ENCODE measurements around the gene IL17RD. TPM values are rescaled to one million over a fixed set of nuclear protein-coding genes. Genes with fewer than 3 reads are reported as not detected.

IL17RD gene
- total and polyA plus RNA-seq, 5 donors: 0.59 to 2.8 (median 2.1) TPM

- Histone ChIP-seq H3K4me1 (ENCODE audit: control insufficient read depth, insufficient read depth, low read length) (no peaks in the 10 kb centered on the region), H3K9me3 (ENCODE audit: control insufficient read depth, low read length) (no peaks in the 10 kb centered on the region), H3K27ac (ENCODE audit: low read length) (no peak overlapping the region), H3K4me3 (ENCODE audit: low read length) (no peak overlapping the region), H3K27me3 (ENCODE audit: control insufficient read depth, insufficient read depth) (no peaks in the 10 kb centered on the region)
- WGBS: 93% methylated on average over 13 of the region's 13 CpGs
- no peak for ATAC-seq
- intact Hi-C loops (cut with DNase I): no loop called here
- no peak for DNase-seq
These were observed 19.3 kb downstream of the IL17RD start for GRCh38 chr3:57145852-57146251.

- 63% methylated on average over 3 of the region's 3 CpGs for WGBS
- intact Hi-C loops (cut with DNase I): no loop called here
- no peaks in the 10 kb centered on the region for H3K27me3 ChIP-seq (ENCODE audit: control insufficient read depth, insufficient read depth)
- ATAC-seq (peak; percentile 64 to 80), DNase-seq (no peak)
- H3K9me3 ChIP-seq (ENCODE audit: control insufficient read depth, low read length): no peaks in the 10 kb centered on the region
- no peak overlapping the region for H3K4me3 ChIP-seq (ENCODE audit: low read length)
- H3K27ac ChIP-seq (ENCODE audit: low read length): no peak overlapping the region
- no peaks in the 10 kb centered on the region for H3K4me1 ChIP-seq (ENCODE audit: control insufficient read depth, insufficient read depth, low read length)
These were observed 20.2 kb downstream of the IL17RD start for GRCh38 chr3:57144952-57145351.

GRCh38 chr3:57143886-57144459 lies 21.2 kb downstream of the IL17RD start:
- WGBS: 42% methylated on average over 4 of the region's 4 CpGs
- intact Hi-C loops (cut with DNase I): no loop called here
- ATAC-seq: peak in 1 of 2 donors; percentile 61
- no peaks in the 10 kb centered on the region for H3K27me3 ChIP-seq (ENCODE audit: control insufficient read depth, insufficient read depth)
- no peaks in the 10 kb centered on the region for H3K9me3 ChIP-seq (ENCODE audit: control insufficient read depth, low read length)
- H3K4me1 ChIP-seq (ENCODE audit: control insufficient read depth, insufficient read depth, low read length): no peaks in the 10 kb centered on the region
- no peak overlapping the region for H3K4me3 ChIP-seq (ENCODE audit: low read length)
- H3K27ac ChIP-seq (ENCODE audit: low read length): no peak overlapping the region
- no peak for DNase-seq

GRCh38 chr3:57142411-57142723 lies 22.8 kb downstream of the IL17RD start:
- Histone ChIP-seq H3K27ac (ENCODE audit: low read length) (no peak overlapping the region), H3K9me3 (ENCODE audit: control insufficient read depth, low read length) (no peaks in the 10 kb centered on the region), H3K4me1 (ENCODE audit: control insufficient read depth, insufficient read depth, low read length) (no peaks in the 10 kb centered on the region), H3K4me3 (ENCODE audit: low read length) (no peak overlapping the region), H3K27me3 (ENCODE audit: control insufficient read depth, insufficient read depth) (no peaks in the 10 kb centered on the region)
- intact Hi-C loops (cut with DNase I): no loop called here
- WGBS: 72% methylated on average over 11 of the region's 11 CpGs
- ATAC-seq (no peak), DNase-seq (no peak)

- Histone ChIP-seq H3K4me3 (ENCODE audit: low read length) (no peak overlapping the region), H3K4me1 (ENCODE audit: control insufficient read depth, insufficient read depth, low read length) (no peaks in the 10 kb centered on the region), H3K27me3 (ENCODE audit: control insufficient read depth, insufficient read depth) (no peaks in the 10 kb centered on the region), H3K27ac (ENCODE audit: low read length) (no peak overlapping the region), H3K9me3 (ENCODE audit: control insufficient read depth, low read length) (no peaks in the 10 kb centered on the region)
- no peak for ATAC-seq
- no peak for DNase-seq
- intact Hi-C loops (cut with DNase I): no loop called here
- 43% methylated on average over 5 of the region's 5 CpGs for WGBS
These were observed 23.3 kb downstream of the IL17RD start for GRCh38 chr3:57141719-57142410.

GRCh38 chr3:57140894-57141293 lies 24.3 kb downstream of the IL17RD start:
- no peaks in the 10 kb centered on the region for H3K27me3 ChIP-seq (ENCODE audit: control insufficient read depth, insufficient read depth)

GRCh38 chr3:57135964-57136719 lies 29.0 kb downstream of the IL17RD start:
- H3K27ac ChIP-seq (ENCODE audit: low read length): no peak overlapping the region
- H3K4me1 ChIP-seq (ENCODE audit: control insufficient read depth, insufficient read depth, low read length): no peaks in the 10 kb centered on the region
- DNase-seq: no peak
- intact Hi-C loops (cut with DNase I): no loop called here
- WGBS: 73% methylated on average over 5 of the region's 5 CpGs
- no peak overlapping the region for H3K4me3 ChIP-seq (ENCODE audit: low read length)
- no peaks in the 10 kb centered on the region for H3K27me3 ChIP-seq (ENCODE audit: control insufficient read depth, insufficient read depth)
- ATAC-seq: no peak
- no peaks in the 10 kb centered on the region for H3K9me3 ChIP-seq (ENCODE audit: control insufficient read depth, low read length)

More at GRCh38 chr3:57140894-57141293, 24.3 kb downstream of the IL17RD start:
- intact Hi-C loops (cut with DNase I): no loop called here
- Histone ChIP-seq H3K27ac (ENCODE audit: low read length) (no peak overlapping the region), H3K4me1 (ENCODE audit: control insufficient read depth, insufficient read depth, low read length) (no peaks in the 10 kb centered on the region), H3K9me3 (ENCODE audit: control insufficient read depth, low read length) (no peaks in the 10 kb centered on the region), H3K4me3 (ENCODE audit: low read length) (no peak overlapping the region)
- DNase-seq: no peak
- ATAC-seq: no peak
- 98% methylated on average over 5 of the region's 5 CpGs for WGBS

- intact Hi-C loops (cut with DNase I): no loop called here
- no peak for ATAC-seq
- Histone ChIP-seq H3K27ac (ENCODE audit: low read length) (no peak overlapping the region), H3K27me3 (ENCODE audit: control insufficient read depth, insufficient read depth) (no peaks in the 10 kb centered on the region), H3K4me3 (ENCODE audit: low read length) (no peak overlapping the region), H3K4me1 (ENCODE audit: control insufficient read depth, insufficient read depth, low read length) (no peaks in the 10 kb centered on the region), H3K9me3 (ENCODE audit: control insufficient read depth, low read length) (no peaks in the 10 kb centered on the region)
- DNase-seq: no peak
- whole genome bisulfite sequencing: 54% methylated on average over 4 of the region's 4 CpGs
These were observed 32.0 kb downstream of the IL17RD start for GRCh38 chr3:57133157-57133556.

- H3K4me1 ChIP-seq (ENCODE audit: control insufficient read depth, insufficient read depth, low read length): no peaks in the 10 kb centered on the region
- no peak for DNase-seq
- H3K27ac ChIP-seq (ENCODE audit: low read length): no peak overlapping the region
- no peaks in the 10 kb centered on the region for H3K27me3 ChIP-seq (ENCODE audit: control insufficient read depth, insufficient read depth)
- no peak for ATAC-seq
- intact Hi-C loops (cut with DNase I): no loop called here
- H3K4me3 ChIP-seq (ENCODE audit: low read length): no peak overlapping the region
- no peaks in the 10 kb centered on the region for H3K9me3 ChIP-seq (ENCODE audit: control insufficient read depth, low read length)
- WGBS: 77% methylated on average over 2 of the region's 2 CpGs
These were observed 32.5 kb downstream of the IL17RD start for GRCh38 chr3:57132674-57133073.

- WGBS: 82% methylated on average over 4 of the region's 4 CpGs
These were observed 34.0 kb downstream of the IL17RD start for GRCh38 chr3:57131210-57131588.

GRCh38 chr3:57130571-57131209 lies 34.5 kb downstream of the IL17RD start:
- no peaks in the 10 kb centered on the region for H3K27me3 ChIP-seq (ENCODE audit: control insufficient read depth, insufficient read depth)
- H3K4me3 ChIP-seq (ENCODE audit: low read length): no peak overlapping the region
- no peaks in the 10 kb centered on the region for H3K9me3 ChIP-seq (ENCODE audit: control insufficient read depth, low read length)
- DNase-seq: peak in 1 of 3 donors; percentile 48
- peak in 1 of 2 donors; percentile 16 for ATAC-seq
- no peak overlapping the region for H3K27ac ChIP-seq (ENCODE audit: low read length)
- intact Hi-C loops (cut with DNase I): no loop called here
- 51% methylated on average over 14 of the region's 14 CpGs for WGBS
- no peaks in the 10 kb centered on the region for H3K4me1 ChIP-seq (ENCODE audit: control insufficient read depth, insufficient read depth, low read length)

More at GRCh38 chr3:57131210-57131588, 34.0 kb downstream of the IL17RD start:
- no peak for ATAC-seq
- H3K27ac ChIP-seq (ENCODE audit: low read length): no peak overlapping the region
- no peak overlapping the region for H3K4me3 ChIP-seq (ENCODE audit: low read length)
- no peaks in the 10 kb centered on the region for H3K4me1 ChIP-seq (ENCODE audit: control insufficient read depth, insufficient read depth, low read length)
- no peaks in the 10 kb centered on the region for H3K27me3 ChIP-seq (ENCODE audit: control insufficient read depth, insufficient read depth)
- no peaks in the 10 kb centered on the region for H3K9me3 ChIP-seq (ENCODE audit: control insufficient read depth, low read length)
- intact Hi-C loops (cut with DNase I): no loop called here
- no peak for DNase-seq

All from right cardiac atrium (tissue), 5 donors.